K562 (cell line): ENCODE measurements around the gene SDHC. TPM values are rescaled to one million over a fixed set of nuclear protein-coding genes. Genes with fewer than 3 reads are reported as not detected.
A peak's percentile ranks its signal among the peaks of the same experiment; 100 is the strongest.

Source experiments
- FOXP4 ChIP-seq: sonication (generic); formaldehyde crosslinking; IDR thresholded peaks from 2 replicates; pipeline ENCODE4 v1.8.0; 2022; ENCODE audit warnings: mild to moderate bottlenecking, missing genetic modification reagents, borderline replicate concordance
- IRF9 ChIP-seq: fragments of 450-650 bp; IDR thresholded peaks from 2 replicates; pipeline ENCODE4 v1.6.1; 2016; ENCODE audit warnings: missing biosample characterization, missing genetic modification characterization
- REST ChIP-seq, 2 experiments: fragments of 450-650 bp; formaldehyde crosslinking in 1 of 2; IDR thresholded peaks; 2 replicates each; pipeline versions ENCODE4 v1.4.0 to v1.6.1; 2014 to 2020; ENCODE audit warnings: mild to moderate bottlenecking in 2 of 2, borderline replicate concordance in 1 of 2, low read depth in 1 of 2
- ZNF79 ChIP-seq: fragments of 250-450 bp; sonication (Bioruptor Pico); IDR thresholded peaks from 2 replicates; pipeline ENCODE4 v1.4.0; 2020; ENCODE audit warnings: low read depth, mild to moderate bottlenecking, moderate library complexity
- polyA plus RNA-seq, 8 experiments: library from polyadenylated mRNA; depleted of rRNA in 4 of 8; stranded (reverse) in 5 of 8; unstranded in 3 of 8; fragments of >200 nt; fragmentation: Nextera tagmentation in 2 of 8; fragmentation: Illumina TruSeq in 1 of 8; extraction: Ambion mirVana in 2 of 8; extraction: Trizol in 1 of 8; gene quantifications; 2 replicates each; pipeline versions ENCODE4 v1.2.1 to v1.2.3, GENCODE V29; 2011 to 2014; ENCODE audit warnings: inconsistent platforms in 1 of 8, missing spikeins in 1 of 8
- total RNA-seq, 7 experiments: library from RNA; depleted of rRNA in 6 of 7; stranded (reverse); fragments of >200 nt in 6 of 7; fragmentation: Illumina TruSeq in 2 of 7; extraction: Trizol in 2 of 7; gene quantifications; 2 replicates each; pipeline versions ENCODE4 v1.2.1 to v1.2.3, GENCODE V29; 2011 to 2021; ENCODE audit warnings: low replicate concordance in 1 of 7
- TF ChIP-seq, protein P1 (sequence below): sonication (generic); formaldehyde crosslinking; IDR thresholded peaks from 2 replicates; pipeline ENCODE4 v1.8.1; 2023; ENCODE audit warnings: mild to moderate bottlenecking, missing genetic modification reagents
- TF ChIP-seq, protein P2 (sequence below): fragments of 200-800 bp; sonication (Bioruptor generic); IDR thresholded peaks from 2 replicates; pipeline ENCODE4 v1.6.1; 2016; ENCODE audit warnings: missing genetic modification characterization, missing compliant biosample characterization

Gene SDHC
- total and polyA plus RNA-seq, 9 of the 15 experiments (the other 6 are each of a cell fraction or from before 2014, with no cell fraction given), result 7.7 to 309 (median 174) TPM

DNA sequence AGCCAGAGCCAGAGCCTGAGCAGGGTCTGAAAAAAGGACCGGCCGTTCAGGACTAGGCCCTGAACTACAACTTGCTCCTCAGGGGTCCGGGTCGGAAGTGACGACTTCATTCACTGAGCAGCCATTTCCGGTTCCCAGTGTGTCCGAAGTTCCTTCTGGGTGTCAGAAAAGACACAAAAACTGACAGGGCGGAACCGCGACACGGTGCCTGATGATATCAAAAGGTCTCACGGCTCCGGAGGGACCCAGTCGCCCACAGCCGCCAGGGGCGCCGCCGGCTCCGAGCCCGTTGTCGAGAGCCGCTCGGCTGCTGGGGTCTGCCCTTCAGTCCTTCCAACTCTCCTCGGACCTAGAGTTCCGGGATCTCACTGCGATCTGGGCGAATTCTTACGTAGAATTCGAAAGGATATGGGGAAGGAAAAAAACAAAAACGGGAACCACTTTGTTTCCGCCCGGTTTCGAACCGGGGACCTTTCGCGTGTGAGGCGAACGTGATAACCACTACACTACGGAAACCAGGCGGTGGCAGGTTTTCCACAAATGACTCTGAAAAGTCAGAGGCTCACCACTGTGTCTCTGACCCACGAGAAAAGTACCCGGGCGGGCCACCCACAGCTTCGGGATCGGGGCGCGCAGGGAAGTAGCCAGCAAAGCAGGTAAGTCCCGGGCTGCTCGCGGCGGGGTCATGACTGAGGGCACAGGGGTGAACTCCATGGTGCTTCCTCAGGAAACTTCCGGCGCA lies 85.2 kb downstream of the SDHC start (continued):
- TF ChIP-seq FOXP4 (CRISPR knock-in tag) (no peak), ZNF79 (CRISPR knock-in tag) (no peak), IRF9 (tag) (no peak), REST (IDR thresholded peaks at IDR 0.05; ENCODE audit: borderline replicate concordance) (no peak; the same call in 1 of the 2 replicates), REST (CRISPR knock-in tag; IDR thresholded peaks at IDR 0.05; ENCODE audit: low read depth) (0 out of 2 replicates have a peak, but pooled peaks have one; percentile 44)
- TF ChIP-seq, protein P1, sequence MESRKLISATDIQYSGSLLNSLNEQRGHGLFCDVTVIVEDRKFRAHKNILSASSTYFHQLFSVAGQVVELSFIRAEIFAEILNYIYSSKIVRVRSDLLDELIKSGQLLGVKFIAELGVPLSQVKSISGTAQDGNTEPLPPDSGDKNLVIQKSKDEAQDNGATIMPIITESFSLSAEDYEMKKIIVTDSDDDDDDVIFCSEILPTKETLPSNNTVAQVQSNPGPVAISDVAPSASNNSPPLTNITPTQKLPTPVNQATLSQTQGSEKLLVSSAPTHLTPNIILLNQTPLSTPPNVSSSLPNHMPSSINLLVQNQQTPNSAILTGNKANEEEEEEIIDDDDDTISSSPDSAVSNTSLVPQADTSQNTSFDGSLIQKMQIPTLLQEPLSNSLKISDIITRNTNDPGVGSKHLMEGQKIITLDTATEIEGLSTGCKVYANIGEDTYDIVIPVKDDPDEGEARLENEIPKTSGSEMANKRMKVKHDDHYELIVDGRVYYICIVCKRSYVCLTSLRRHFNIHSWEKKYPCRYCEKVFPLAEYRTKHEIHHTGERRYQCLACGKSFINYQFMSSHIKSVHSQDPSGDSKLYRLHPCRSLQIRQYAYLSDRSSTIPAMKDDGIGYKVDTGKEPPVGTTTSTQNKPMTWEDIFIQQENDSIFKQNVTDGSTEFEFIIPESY (CRISPR knock-in tag), result peak; percentile 79
- TF ChIP-seq, protein P2, sequence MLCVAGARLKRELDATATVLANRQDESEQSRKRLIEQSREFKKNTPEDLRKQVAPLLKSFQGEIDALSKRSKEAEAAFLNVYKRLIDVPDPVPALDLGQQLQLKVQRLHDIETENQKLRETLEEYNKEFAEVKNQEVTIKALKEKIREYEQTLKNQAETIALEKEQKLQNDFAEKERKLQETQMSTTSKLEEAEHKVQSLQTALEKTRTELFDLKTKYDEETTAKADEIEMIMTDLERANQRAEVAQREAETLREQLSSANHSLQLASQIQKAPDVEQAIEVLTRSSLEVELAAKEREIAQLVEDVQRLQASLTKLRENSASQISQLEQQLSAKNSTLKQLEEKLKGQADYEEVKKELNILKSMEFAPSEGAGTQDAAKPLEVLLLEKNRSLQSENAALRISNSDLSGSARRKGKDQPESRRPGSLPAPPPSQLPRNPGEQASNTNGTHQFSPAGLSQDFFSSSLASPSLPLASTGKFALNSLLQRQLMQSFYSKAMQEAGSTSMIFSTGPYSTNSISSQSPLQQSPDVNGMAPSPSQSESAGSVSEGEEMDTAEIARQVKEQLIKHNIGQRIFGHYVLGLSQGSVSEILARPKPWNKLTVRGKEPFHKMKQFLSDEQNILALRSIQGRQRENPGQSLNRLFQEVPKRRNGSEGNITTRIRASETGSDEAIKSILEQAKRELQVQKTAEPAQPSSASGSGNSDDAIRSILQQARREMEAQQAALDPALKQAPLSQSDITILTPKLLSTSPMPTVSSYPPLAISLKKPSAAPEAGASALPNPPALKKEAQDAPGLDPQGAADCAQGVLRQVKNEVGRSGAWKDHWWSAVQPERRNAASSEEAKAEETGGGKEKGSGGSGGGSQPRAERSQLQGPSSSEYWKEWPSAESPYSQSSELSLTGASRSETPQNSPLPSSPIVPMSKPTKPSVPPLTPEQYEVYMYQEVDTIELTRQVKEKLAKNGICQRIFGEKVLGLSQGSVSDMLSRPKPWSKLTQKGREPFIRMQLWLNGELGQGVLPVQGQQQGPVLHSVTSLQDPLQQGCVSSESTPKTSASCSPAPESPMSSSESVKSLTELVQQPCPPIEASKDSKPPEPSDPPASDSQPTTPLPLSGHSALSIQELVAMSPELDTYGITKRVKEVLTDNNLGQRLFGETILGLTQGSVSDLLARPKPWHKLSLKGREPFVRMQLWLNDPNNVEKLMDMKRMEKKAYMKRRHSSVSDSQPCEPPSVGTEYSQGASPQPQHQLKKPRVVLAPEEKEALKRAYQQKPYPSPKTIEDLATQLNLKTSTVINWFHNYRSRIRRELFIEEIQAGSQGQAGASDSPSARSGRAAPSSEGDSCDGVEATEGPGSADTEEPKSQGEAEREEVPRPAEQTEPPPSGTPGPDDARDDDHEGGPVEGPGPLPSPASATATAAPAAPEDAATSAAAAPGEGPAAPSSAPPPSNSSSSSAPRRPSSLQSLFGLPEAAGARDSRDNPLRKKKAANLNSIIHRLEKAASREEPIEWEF (CRISPR knock-in tag), result no peak
